ENCODE results near the gene COX6B2. TPM values are rescaled to one million over a fixed set of nuclear protein-coding genes. Genes with fewer than 3 reads are reported as not detected.
"Not testable (repeated sequence)": the region's sequence is repeated elsewhere in the genome, so short reads cannot be mapped to it uniquely, and the experiment has no call there.

COX6B2 gene
- total RNA-seq = 0.24 TPM in 1 of 2 replicates, not detected in the other
- 0.15 TPM for polyA plus RNA-seq (2012)

DNA sequence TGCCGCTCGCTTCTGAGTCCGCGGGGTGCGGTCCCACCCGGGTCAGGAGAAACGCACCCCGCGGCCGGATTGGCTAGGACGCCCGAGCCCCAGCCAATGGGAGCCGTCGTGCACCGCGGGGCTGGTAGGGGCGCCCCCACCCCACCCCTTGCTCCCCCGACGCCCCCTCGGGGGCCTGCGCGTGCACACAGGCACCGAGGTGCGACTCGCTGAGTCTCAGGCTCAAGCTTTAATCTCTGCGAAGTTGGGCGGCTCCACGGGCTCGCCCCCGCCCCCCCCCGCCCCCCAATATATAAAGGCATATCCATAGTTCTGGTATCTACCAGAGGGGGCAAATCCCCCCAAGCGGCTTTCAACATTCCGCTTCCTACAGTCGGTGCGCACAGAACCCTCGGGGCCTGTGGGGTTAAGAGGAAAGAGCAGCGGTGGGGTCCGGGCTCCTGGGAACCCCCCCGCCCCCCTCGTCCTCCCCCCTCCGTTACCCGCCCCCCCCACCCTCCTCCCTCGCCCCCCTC, at the start of gene COX6B2:
TSS of gene COX6B2 (minus strand) at position 22 of the 515 bp plus-strand sequence. CDS start 198 bp downstream, outside the sequence.
- DNase-seq (ENCODE audit: low read depth) = no peak

DNA sequence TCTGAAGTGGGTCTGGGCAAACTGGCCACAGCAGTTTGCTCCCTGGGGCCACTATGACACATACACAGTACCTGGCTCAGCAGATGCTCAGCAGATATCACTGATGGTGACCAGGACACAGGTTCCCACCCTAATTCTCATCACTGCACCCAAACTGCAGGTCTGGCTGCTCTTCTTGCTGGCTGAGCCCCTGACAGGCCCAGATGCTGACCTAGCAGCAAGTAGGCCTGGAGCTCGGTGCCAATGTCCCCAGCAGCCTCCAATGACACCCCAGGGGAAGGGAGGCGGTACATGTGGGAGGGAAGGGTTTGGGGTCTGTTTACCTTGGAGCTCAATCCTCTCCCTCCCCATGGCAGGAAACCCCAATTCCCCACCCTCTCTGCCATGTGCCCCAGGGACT, 48.0 kb upstream of the COX6B2 start:
- DNase-seq (ENCODE audit: low read depth) = no peak

GRCh38 chr19:55401390-55401789, 46.9 kb upstream of the COX6B2 start:
- DNase-seq (ENCODE audit: low read depth) = not testable (repeated sequence)

- DNase-seq (ENCODE audit: low read depth) = no peak
Observed at GRCh38 chr19:55400281-55401087, 46.0 kb upstream of the COX6B2 start.

DNA sequence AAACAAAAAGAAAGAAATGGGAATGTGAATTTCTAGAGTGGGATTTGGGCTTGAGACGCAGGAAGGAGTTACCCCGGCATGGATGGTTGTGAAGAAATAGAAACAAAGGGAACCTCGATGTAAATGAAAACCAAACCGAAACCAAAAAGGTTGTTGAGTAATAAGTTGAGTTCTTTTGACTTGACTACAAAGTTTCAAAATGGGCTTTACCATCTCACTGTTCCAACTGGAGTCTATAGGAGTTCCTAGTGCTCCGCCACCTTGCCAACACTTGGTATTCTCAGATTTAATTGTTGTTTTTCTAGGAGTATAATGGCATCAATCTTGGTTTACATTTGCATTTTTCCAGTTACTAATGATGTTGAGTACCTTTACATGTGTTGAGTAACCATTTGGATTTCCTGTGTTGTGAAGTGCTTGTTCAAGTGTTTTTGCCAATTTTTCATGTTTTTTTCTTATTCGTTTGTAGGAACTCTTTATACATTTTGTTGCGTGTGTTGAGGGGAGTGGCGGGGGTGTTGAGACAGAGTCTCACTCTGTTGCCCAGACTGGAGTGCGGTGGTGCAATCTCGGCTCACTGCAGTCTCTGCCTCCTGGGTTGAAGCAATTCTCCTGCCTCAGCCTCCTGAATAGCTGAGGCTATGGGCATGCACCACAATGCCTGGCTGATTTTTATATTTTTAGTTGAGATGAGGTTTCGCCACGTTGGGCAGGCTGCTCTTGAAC, 43.8 kb upstream of the COX6B2 start:
- DNase-seq (ENCODE audit: low read depth) = no peak

- DNase-seq (ENCODE audit: low read depth) = no peak
Observed at GRCh38 chr19:55392820-55393761, 38.6 kb upstream of the COX6B2 start.

GRCh38 chr19:55391702-55392615, 37.4 kb upstream of the COX6B2 start:
- no peak for DNase-seq (ENCODE audit: low read depth)

- DNase-seq (ENCODE audit: low read depth) = no peak
Observed at GRCh38 chr19:55391191-55391670, 36.7 kb upstream of the COX6B2 start.

GRCh38 chr19:55390461-55390880, 36.0 kb upstream of the COX6B2 start:
- no peak for DNase-seq (ENCODE audit: low read depth)

DNA sequence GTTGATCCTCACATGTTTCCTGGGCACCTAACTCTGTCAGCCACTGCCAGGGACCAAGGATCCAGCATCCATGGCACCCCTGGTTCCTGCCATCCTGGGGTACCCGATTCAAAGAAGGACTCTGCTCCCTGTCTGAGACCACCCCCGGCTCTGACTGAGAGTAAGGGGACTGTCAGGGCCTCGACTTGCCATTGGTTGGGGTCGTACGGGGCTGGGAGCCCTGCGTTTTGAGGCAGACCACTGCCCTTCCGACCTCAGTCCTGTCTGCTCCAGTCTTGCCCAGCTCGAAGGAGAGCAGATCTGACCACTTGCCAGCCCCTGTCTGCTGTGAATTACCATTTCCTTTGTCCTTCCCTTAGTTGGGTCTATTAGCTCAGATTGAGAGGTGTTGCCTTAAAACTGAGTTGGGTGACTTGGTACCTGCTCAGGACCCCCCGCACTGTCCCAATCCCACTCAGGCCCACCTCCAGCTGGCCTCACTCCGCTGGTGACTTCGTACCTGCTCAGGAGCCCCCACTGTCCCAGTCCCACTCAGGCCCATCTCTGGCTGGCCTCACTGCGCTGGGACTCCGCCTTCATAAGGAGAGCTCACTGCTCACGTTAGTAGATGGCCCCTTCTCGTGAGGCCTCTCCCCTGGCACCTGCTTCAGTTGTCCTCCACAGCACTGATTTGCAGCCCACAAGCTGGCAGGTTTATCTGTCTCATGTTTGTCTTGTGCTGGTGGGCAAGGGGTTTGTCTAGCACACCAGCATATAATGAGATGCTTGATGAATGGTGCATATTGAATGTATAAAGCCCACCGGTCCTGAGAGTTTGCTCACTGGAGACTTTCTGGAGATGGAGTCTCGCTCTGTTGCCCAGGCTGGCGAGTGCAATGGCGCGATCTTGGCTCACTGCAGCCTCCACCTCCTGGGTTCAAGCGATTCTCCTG, 35.1 kb upstream of the COX6B2 start:
- no peak for DNase-seq (ENCODE audit: low read depth)

DNA sequence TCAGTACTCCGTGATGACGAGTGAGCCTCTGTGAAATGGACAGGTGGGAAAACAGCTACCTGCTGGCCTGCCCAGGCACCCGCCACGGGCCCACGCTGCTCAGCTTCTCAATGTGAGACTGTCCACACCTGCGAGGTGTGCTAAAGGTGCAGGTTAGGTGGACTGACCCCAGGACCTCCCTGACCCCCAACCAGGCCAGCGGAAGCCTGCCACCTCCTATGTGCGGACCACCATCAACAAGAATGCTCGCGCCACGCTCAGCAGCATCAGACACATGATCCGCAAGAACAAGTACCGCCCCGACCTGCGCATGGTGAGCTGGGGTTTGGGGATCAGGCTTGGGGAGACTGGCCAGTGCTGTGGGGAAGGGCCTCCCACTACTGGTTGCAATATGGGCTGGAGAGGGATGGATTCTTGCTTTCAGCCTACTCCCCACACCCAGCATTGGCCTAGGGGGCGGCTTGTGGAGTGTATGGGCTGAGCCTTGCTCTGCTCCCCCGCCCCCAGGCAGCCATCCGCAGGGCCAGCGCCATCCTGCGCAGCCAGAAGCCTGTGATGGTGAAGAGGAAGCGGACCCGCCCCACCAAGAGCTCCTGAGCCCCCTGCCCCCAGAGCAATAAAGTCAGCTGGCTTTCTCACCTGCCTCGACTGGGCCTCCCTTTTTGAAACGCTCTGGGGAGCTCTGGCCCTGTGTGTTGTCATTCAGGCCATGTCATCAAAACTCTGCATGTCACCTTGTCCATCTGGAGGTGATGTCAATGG, 33.4 kb upstream of the COX6B2 start:
- DNase-seq (ENCODE audit: low read depth) = no peak

DNA sequence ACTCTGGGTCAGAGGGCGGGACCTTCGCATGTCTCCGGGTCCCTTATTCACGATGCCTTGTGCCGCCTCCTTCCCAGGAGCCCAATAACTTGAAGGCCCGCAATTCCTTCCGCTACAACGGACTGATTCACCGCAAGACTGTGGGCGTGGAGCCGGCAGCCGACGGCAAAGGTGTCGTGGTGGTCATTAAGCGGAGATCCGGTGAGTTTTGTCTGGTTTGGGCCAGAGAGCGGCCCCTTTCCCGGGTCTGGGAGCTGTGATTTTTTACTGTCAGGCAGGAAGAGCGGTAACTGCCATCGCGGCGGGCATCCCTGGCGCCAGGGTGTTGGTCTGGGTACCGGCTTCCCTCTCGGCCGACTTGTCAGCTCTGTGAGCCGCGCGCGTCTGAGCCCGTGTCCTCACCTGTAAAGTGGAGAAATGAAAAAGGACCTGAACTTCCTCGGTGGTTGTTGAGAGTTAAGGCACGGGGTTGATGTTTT, 32.0 kb upstream of the COX6B2 start:
- no peak for DNase-seq (ENCODE audit: low read depth)

GRCh38 chr19:55385724-55386492, 31.4 kb upstream of the COX6B2 start, which contains the start of gene RPL28:
TSS of gene RPL28 (plus strand) at chr19:55385932. CDS start at chr19:55386358, 426 bp downstream.
- peak; percentile 99 for DNase-seq (ENCODE audit: low read depth)

- peak; percentile 98 for DNase-seq (ENCODE audit: low read depth)
Observed at GRCh38 chr19:55384920-55385723, 30.6 kb upstream of the COX6B2 start.

GRCh38 chr19:55384131-55384919, 29.8 kb upstream of the COX6B2 start, which contains the start of gene TMEM238:
TSS of gene TMEM238 (minus strand) at chr19:55384292. CDS start at chr19:55384259, 33 bp downstream.
- DNase-seq (ENCODE audit: low read depth) = no peak

Measured in myocyte (in vitro differentiated cells).